Hepatocyte (in vitro differentiated cells): ENCODE data around the gene CCT3.

Experiments
- EZH2 ChIP-seq: fragments of 200-600 bp; sonication (generic); IDR thresholded peaks from 2 replicates; pipeline ENCODE4 v1.6.1; 2016; ENCODE audit warnings: antibody characterized with exemption, mild to moderate bottlenecking, borderline replicate concordance
- TF ChIP-seq, protein P1 (sequence below): fragments of 200-600 bp; sonication (generic); IDR thresholded peaks from 2 replicates; pipeline ENCODE4 v1.5.1; 2016; ENCODE audit warnings: antibody characterized with exemption, mild to moderate bottlenecking; ENCODE audit not compliant: poor library complexity

GRCh38 chr1:156378557-156378956, 40.5 kb upstream of the CCT3 start:
- TF ChIP-seq, protein P1, sequence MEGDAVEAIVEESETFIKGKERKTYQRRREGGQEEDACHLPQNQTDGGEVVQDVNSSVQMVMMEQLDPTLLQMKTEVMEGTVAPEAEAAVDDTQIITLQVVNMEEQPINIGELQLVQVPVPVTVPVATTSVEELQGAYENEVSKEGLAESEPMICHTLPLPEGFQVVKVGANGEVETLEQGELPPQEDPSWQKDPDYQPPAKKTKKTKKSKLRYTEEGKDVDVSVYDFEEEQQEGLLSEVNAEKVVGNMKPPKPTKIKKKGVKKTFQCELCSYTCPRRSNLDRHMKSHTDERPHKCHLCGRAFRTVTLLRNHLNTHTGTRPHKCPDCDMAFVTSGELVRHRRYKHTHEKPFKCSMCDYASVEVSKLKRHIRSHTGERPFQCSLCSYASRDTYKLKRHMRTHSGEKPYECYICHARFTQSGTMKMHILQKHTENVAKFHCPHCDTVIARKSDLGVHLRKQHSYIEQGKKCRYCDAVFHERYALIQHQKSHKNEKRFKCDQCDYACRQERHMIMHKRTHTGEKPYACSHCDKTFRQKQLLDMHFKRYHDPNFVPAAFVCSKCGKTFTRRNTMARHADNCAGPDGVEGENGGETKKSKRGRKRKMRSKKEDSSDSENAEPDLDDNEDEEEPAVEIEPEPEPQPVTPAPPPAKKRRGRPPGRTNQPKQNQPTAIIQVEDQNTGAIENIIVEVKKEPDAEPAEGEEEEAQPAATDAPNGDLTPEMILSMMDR: no peak
- no peak for TF ChIP-seq EZH2
